Colonic mucosa (tissue), 4 donors: ENCODE measurements around the gene CLIP3. TPM values are rescaled to one million over a fixed set of nuclear protein-coding genes. Genes with fewer than 3 reads are reported as not detected.
"Not testable (repeated sequence)": the region's sequence is repeated elsewhere in the genome, so short reads cannot be mapped to it uniquely, and the experiment has no call there.

Experiments
- DNase-seq: peaks from one replicate; pipeline ENCODE4 v3.0.0-alpha.2; 2020
- H3K27ac ChIP-seq: fragments of 200-600 bp; one replicate; pipeline ENCODE4 v1.8.0; 2021
- H3K27me3 ChIP-seq: fragments of 200-600 bp; one replicate; pipeline ENCODE4 v1.8.0; 2021
- H3K36me3 ChIP-seq: fragments of 200-600 bp; one replicate; pipeline ENCODE4 v1.8.0; 2021
- H3K4me1 ChIP-seq: fragments of 200-600 bp; one replicate; pipeline ENCODE4 v1.8.0; 2021; ENCODE audit warnings: mild to moderate bottlenecking
- H3K4me3 ChIP-seq: fragments of 200-600 bp; one replicate; pipeline ENCODE4 v1.8.0; 2021
- H3K9ac ChIP-seq, 2 donors: one replicate each; pipeline ENCODE4 v1.7.0; 2013; ENCODE audit warnings: control low read depth in 2 of 2, low read depth in 2 of 2, low read length in 2 of 2
- H3K9me3 ChIP-seq: fragments of 200-600 bp; one replicate; pipeline ENCODE4 v1.8.0; 2021
- CTCF ChIP-seq: fragments of 200-600 bp; IDR thresholded peaks from one replicate; pipeline ENCODE4 v1.8.0; 2022; ENCODE audit warnings: antibody characterized with exemption, mild to moderate bottlenecking
- intact Hi-C: fragments of 100-400 bp; cut with DNase I; formaldehyde crosslinking; loops from one replicate; pipeline ENCODE4 v1.14.1; 2022
- total RNA-seq, 2 donors: library from RNA; stranded (reverse); fragmentation: NEBNext Ultra II Directional in 1 of 2; extraction: Animal tissue kit (Norgen Biotek cat#: 25700) in 1 of 2; gene quantifications; one replicate each; pipeline ENCODE4 v1.2.1, GENCODE V29; 2021
- donor health status: healthy.
- donor health status: DM: no; HTN: no; CAD: no.
- donor health status: DM: no; HTN: no; CAD: no.

Gene CLIP3
- total RNA-seq, 2 donors from 2014 or later: 3.4 to 11.7 TPM

- no peak for TF ChIP-seq CTCF
- no peaks in the 10 kb centered on the region for H3K9me3 ChIP-seq
- no peak for DNase-seq
Observed at GRCh38 chr19:36072081-36072480, 39.4 kb upstream of the CLIP3 start.

GRCh38 chr19:36068810-36069499, 36.3 kb upstream of the CLIP3 start:
- H3K27me3 ChIP-seq, H3K4me3 ChIP-seq, H3K27ac ChIP-seq, H3K36me3 ChIP-seq, DNase-seq, H3K9me3 ChIP-seq, H3K9ac ChIP-seq, H3K4me1 ChIP-seq: not testable (repeated sequence)
- intact Hi-C loops: loop anchor here (10.0 kb wide), 1 partner anchor 106 kb away; no protein-coding TSS in a partner anchor

More at GRCh38 chr19:36072081-36072480, 39.4 kb upstream of the CLIP3 start:
- Histone ChIP-seq H3K9ac (no peak overlapping the region), H3K4me3 (no peak overlapping the region), H3K27ac (no peak overlapping the region), H3K4me1 (no peaks in the 10 kb centered on the region), H3K27me3 (no peaks in the 10 kb centered on the region), H3K36me3 (no peaks in the 10 kb centered on the region)
- intact Hi-C loops: no loop called here

GRCh38 chr19:36067681-36068080, 35.0 kb upstream of the CLIP3 start:
- H3K36me3 ChIP-seq: no peaks in the 10 kb centered on the region
- DNase-seq: no peak
- H3K9ac ChIP-seq: no peak overlapping the region
- TF ChIP-seq CTCF: no peak
- intact Hi-C loops: loop anchor here (10.0 kb wide), 1 partner anchor 107 kb away; no protein-coding TSS in a partner anchor
- H3K27ac ChIP-seq: no peak overlapping the region
- H3K27me3 ChIP-seq: no peaks in the 10 kb centered on the region
- no peak overlapping the region for H3K4me3 ChIP-seq
- H3K4me1 ChIP-seq: no peaks in the 10 kb centered on the region
- no peaks in the 10 kb centered on the region for H3K9me3 ChIP-seq

DNA sequence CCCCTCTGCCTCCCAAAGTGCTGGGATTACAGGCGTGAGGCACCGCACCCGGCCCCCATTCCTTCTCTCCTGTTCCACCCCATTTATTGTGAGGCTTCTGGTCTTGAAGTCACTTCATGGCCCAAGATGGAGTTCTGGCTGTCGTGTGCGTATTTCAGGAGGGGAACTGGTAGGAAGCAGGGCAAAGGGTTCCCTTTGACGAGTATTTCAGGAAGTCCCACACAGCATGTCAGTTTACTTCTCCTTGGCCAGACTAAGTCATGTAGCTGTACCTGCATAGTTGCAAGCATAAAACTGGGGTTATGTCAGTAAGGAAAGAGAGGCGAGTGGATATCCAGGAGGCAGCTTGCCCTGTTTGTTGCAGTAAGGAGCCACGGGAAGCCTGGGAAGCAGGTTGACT, 32.2 kb upstream of the CLIP3 start:
- DNase-seq: no peak
- no peaks in the 10 kb centered on the region for H3K36me3 ChIP-seq
- no peak overlapping the region for H3K27ac ChIP-seq
- H3K9me3 ChIP-seq: no peaks in the 10 kb centered on the region
- H3K9ac ChIP-seq: no peak overlapping the region
- intact Hi-C loops: loop anchor here (10.0 kb wide), 1 partner anchor 110 kb away; no protein-coding TSS in a partner anchor
- H3K4me3 ChIP-seq: no peak overlapping the region
- no peaks in the 10 kb centered on the region for H3K27me3 ChIP-seq
- no peak for TF ChIP-seq CTCF
- H3K4me1 ChIP-seq: no peaks in the 10 kb centered on the region

DNA sequence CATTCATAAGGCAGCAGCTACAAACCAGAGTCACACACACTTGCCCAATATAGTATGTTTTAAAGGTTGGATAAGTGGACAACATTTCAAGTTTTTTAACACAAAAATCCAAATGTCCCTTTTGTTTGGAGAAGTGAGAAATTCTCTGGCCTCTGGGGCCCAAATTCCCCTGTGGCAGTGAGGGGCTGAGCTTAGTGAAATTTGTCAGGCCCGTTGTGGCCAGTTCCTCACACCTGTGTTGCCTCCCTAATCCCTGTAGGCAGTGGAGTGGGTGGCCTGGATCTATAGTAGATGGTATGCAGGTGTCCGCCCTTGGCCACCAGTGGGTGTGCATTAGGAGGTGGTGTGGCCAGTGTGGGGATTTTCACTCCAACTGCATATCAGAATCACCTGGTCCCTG, 28.7 kb upstream of the CLIP3 start:
- Histone ChIP-seq H3K9me3 (no peaks in the 10 kb centered on the region), H3K9ac (no peak overlapping the region), H3K27me3 (no peaks in the 10 kb centered on the region), H3K4me1 (no peaks in the 10 kb centered on the region), H3K36me3 (no peaks in the 10 kb centered on the region), H3K27ac (no peak overlapping the region), H3K4me3 (no peak overlapping the region)
- intact Hi-C loops: loop anchor here (10.0 kb wide), 1 partner anchor 113 kb away; no protein-coding TSS in a partner anchor
- no peak for TF ChIP-seq CTCF
- DNase-seq: no peak

DNA sequence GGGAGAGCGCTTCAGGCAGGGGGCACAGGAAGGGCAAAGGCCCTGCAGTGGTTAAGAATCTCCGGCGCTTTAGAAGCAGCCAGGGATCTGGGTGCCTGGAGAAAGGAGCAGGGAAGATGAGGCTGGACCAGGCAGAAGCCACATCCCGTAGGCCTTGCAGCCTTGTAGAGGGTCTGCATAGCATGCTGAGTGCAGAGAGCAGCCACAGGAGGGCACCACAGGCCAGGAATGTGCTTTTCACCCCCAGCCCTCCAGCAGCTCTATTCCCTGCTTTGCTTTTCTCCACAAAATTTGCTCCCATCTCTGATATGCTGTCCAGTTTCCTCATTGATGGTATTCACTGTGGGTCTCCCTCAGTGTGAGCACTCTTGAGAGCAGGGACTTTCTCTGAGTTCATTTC, 27.8 kb upstream of the CLIP3 start:
- Histone ChIP-seq H3K36me3 (no peaks in the 10 kb centered on the region), H3K27me3 (no peaks in the 10 kb centered on the region), H3K4me1 (peaks cover under 1% of the 10 kb centered on the region), H3K4me3 (no peak overlapping the region), H3K27ac (no peak overlapping the region), H3K9me3 (no peaks in the 10 kb centered on the region), H3K9ac (no peak overlapping the region)
- no peak for TF ChIP-seq CTCF
- intact Hi-C loops: loop anchor here (10.0 kb wide), 1 partner anchor 114 kb away; no protein-coding TSS in a partner anchor
- no peak for DNase-seq
